Measurements from ENCODE around the gene CACNG8. TPM values are rescaled to one million over a fixed set of nuclear protein-coding genes. Genes with fewer than 3 reads are reported as not detected.
A peak's percentile ranks its signal among the peaks of the same experiment; 100 is the strongest.

The CACNG8 gene
- total RNA-seq, 1 experiment from 2014 or later = 17.7 TPM

DNA sequence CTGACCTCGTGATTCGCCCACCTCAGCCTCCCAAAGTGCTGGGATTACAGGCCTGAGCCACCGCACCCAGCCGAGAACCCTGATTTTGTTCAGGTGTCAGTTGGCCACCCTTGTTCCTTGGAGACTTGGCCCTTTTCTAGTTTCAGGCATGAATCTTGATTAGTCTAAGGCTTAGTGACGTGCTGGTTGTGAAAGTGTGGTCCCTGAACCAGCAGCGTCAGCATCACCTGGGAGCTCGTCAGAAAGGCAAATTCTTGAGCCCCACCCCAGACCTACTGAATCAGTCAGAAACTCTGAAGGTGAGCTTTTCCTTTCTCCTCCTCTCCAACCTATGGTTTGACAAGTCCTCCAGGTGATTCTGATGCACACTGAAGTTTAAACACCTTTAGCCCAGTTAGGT is 63.9 kb downstream of the CACNG8 start:
- Histone ChIP-seq H3K36me3 (ENCODE audit: control insufficient read depth, insufficient read depth, low read length) (no peaks in the 10 kb centered on the region), H3K4me1 (ENCODE audit: control insufficient read depth, insufficient read depth, low read length) (peaks cover 37% of the 10 kb centered on the region), H3K9me3 (ENCODE audit: control insufficient read depth, insufficient read depth, low read depth, low read length) (no peaks in the 10 kb centered on the region), H3K27ac (ENCODE audit: low read length) (peak overlapping the region; percentile 82), H3K27me3 (ENCODE audit: control insufficient read depth, insufficient read depth, low read length) (no peaks in the 10 kb centered on the region), H3K4me3 (ENCODE audit: low read depth in 2 of 2, low read length in 2 of 2) (no peak overlapping the region)
- no peak for ATAC-seq
- CTCF ChIA-PET = no interaction called here
- TF ChIP-seq, protein P1, sequence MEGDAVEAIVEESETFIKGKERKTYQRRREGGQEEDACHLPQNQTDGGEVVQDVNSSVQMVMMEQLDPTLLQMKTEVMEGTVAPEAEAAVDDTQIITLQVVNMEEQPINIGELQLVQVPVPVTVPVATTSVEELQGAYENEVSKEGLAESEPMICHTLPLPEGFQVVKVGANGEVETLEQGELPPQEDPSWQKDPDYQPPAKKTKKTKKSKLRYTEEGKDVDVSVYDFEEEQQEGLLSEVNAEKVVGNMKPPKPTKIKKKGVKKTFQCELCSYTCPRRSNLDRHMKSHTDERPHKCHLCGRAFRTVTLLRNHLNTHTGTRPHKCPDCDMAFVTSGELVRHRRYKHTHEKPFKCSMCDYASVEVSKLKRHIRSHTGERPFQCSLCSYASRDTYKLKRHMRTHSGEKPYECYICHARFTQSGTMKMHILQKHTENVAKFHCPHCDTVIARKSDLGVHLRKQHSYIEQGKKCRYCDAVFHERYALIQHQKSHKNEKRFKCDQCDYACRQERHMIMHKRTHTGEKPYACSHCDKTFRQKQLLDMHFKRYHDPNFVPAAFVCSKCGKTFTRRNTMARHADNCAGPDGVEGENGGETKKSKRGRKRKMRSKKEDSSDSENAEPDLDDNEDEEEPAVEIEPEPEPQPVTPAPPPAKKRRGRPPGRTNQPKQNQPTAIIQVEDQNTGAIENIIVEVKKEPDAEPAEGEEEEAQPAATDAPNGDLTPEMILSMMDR (IDR thresholded peaks at IDR 0.05) = no peak
- no peak for TF ChIP-seq TCF7L2 (IDR thresholded peaks at IDR 0.05; ENCODE audit: low read depth, low read length)
- no peak for TF ChIP-seq POLR2AphosphoS5 (IDR thresholded peaks at IDR 0.05; ENCODE audit: low read depth, low read length)
- TF ChIP-seq, protein P2, sequence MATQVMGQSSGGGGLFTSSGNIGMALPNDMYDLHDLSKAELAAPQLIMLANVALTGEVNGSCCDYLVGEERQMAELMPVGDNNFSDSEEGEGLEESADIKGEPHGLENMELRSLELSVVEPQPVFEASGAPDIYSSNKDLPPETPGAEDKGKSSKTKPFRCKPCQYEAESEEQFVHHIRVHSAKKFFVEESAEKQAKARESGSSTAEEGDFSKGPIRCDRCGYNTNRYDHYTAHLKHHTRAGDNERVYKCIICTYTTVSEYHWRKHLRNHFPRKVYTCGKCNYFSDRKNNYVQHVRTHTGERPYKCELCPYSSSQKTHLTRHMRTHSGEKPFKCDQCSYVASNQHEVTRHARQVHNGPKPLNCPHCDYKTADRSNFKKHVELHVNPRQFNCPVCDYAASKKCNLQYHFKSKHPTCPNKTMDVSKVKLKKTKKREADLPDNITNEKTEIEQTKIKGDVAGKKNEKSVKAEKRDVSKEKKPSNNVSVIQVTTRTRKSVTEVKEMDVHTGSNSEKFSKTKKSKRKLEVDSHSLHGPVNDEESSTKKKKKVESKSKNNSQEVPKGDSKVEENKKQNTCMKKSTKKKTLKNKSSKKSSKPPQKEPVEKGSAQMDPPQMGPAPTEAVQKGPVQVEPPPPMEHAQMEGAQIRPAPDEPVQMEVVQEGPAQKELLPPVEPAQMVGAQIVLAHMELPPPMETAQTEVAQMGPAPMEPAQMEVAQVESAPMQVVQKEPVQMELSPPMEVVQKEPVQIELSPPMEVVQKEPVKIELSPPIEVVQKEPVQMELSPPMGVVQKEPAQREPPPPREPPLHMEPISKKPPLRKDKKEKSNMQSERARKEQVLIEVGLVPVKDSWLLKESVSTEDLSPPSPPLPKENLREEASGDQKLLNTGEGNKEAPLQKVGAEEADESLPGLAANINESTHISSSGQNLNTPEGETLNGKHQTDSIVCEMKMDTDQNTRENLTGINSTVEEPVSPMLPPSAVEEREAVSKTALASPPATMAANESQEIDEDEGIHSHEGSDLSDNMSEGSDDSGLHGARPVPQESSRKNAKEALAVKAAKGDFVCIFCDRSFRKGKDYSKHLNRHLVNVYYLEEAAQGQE (IDR thresholded peaks at IDR 0.05; ENCODE audit: insufficient read depth in 1 of 2, low read depth in 2 of 2, low read length in 1 of 2) = no peak
- POLR2A ChIA-PET = interaction anchor here (0.6 kb wide), 1 partner anchor 33 kb away, joined by 12 read pairs; no protein-coding TSS in a partner anchor
- in situ Hi-C loops (cut with HindIII; ENCODE audit: low pct_unique_long_range_greater_than_20kb, low sequenced_read_pairs) = loop anchor here (25.0 kb wide), 1 partner anchor 114 kb away; the partner anchor contains the start of gene CACNG7
- BruUV-seq (replicated peaks) = no TSS peak
- no peak for DNase-seq (ENCODE audit: low read depth, low spot score)
- intact Hi-C loops (cut with micrococcal nuclease; ENCODE audit: unreplicated experiment) = no loop called here

DNA sequence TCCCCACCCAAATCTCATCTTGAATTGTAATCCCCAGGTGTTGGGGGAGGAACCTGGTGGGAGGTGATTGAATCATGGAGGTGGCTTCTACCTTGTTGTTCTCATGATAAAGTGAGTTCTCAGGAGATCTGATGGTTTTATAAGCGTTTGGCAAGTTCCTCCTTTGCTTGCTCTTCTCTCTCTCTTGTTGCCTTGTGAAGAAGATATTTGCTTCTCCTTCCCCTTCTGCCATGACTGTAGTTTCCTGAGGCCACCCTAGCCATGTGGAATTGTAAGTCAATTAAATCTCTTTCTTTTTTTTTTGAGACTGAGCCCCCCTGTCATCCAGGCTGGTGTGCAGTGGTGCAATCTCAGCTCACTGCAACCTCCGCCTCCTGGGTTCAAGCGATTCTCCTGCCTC is 66.6 kb downstream of the CACNG8 start:
- no peak for DNase-seq (ENCODE audit: low read depth, low spot score)
- TF ChIP-seq TCF7L2 (IDR thresholded peaks at IDR 0.05; ENCODE audit: low read depth, low read length) = no peak
- TF ChIP-seq, protein P1 (IDR thresholded peaks at IDR 0.05) = no peak
- TF ChIP-seq, protein P2 (IDR thresholded peaks at IDR 0.05; ENCODE audit: insufficient read depth in 1 of 2, low read depth in 2 of 2, low read length in 1 of 2) = no peak
- TF ChIP-seq POLR2AphosphoS5 (IDR thresholded peaks at IDR 0.05; ENCODE audit: low read depth, low read length) = no peak
- TF ChIP-seq SIN3A (IDR thresholded peaks at IDR 0.05; ENCODE audit: borderline replicate concordance, insufficient read depth, low read depth, low read length) = no peak
- CTCF ChIA-PET = interaction anchor here (0.6 to 1.7 kb wide), 11 partner anchors 11 to 240 kb away, joined by 3 to 30 read pairs (median 5); partner anchors contain the start of gene MYADM
- Histone ChIP-seq H3K27me3 (ENCODE audit: control insufficient read depth, insufficient read depth, low read length) (no peaks in the 10 kb centered on the region), H3K4me3 (ENCODE audit: low read depth in 2 of 2, low read length in 2 of 2) (no peak overlapping the region), H3K36me3 (ENCODE audit: control insufficient read depth, insufficient read depth, low read length) (no peaks in the 10 kb centered on the region), H3K9me3 (ENCODE audit: control insufficient read depth, insufficient read depth, low read depth, low read length) (no peaks in the 10 kb centered on the region), H3K4me1 (ENCODE audit: control insufficient read depth, insufficient read depth, low read length) (peaks cover 22% of the 10 kb centered on the region), H3K27ac (ENCODE audit: low read length) (peak overlapping the region; percentile 80)
- ATAC-seq = no peak
- POLR2A ChIA-PET = interaction anchor here (0.6 kb wide), 1 partner anchor 93 kb away, joined by 4 read pairs; no protein-coding TSS in a partner anchor
- BruUV-seq (replicated peaks) = no TSS peak
- in situ Hi-C loops (cut with HindIII; ENCODE audit: low pct_unique_long_range_greater_than_20kb, low sequenced_read_pairs) = loop anchor here (25.0 kb wide), 1 partner anchor 117 kb away; the partner anchor contains the start of gene CACNG7
- intact Hi-C loops (cut with micrococcal nuclease; ENCODE audit: unreplicated experiment) = no loop called here

All from Panc1 (cell line).